ENCODE data around the gene ELOVL1. TPM values are rescaled to one million over a fixed set of nuclear protein-coding genes. Genes with fewer than 3 reads are reported as not detected.

The ELOVL1 gene
- total RNA-seq, 4 donors from 2014 or later, result 25.7 to 63.2 (median 49.1) TPM

- H3K27ac ChIP-seq (replicated peaks in 1 of 4), result no peak overlapping the region
- intact Hi-C loops (cut with DNase I), result no loop called here
- WGBS, result 94% methylated on average over 7 of the region's 10 CpGs
- TF ChIP-seq POLR2A (IDR thresholded peaks at IDR 0.05; ENCODE audit: low read depth) (no peak), CTCF (IDR thresholded peaks at IDR 0.05) (no peak), POLR2AphosphoS5 (IDR thresholded peaks at IDR 0.05) (no peak), EP300 (IDR thresholded peaks at IDR 0.05) (no peak)
- no peak for DNase-seq (ENCODE audit: extremely low spot score)
- no peaks in the 10 kb centered on the region for H3K27me3 ChIP-seq
- no peak overlapping the region for H3K4me3 ChIP-seq
- no peaks in the 10 kb centered on the region for H3K9me3 ChIP-seq
- peaks cover 0 to 62% (median 9%) of the 10 kb centered on the region in 4 donors for H3K36me3 ChIP-seq
- no peaks in the 10 kb centered on the region for H3K4me1 ChIP-seq
Observed at GRCh38 chr1:43313771-43314170, 54.0 kb downstream of the ELOVL1 start.

Other genes starting within 250 kb of the ELOVL1 start
- 10 to 100 TPM; 49.8 to 71.7 (median 58.4) TPM for gene EBNA1BP2, start 195.7 kb downstream of the ELOVL1 start, total RNA-seq
- not detected for gene CFAP57, start 195.7 kb downstream of the ELOVL1 start, total RNA-seq
- under 1 TPM in 2 of 4 donors, not detected in 2; 0.26 to 0.40 TPM for gene TMEM125, start 98.0 kb downstream of the ELOVL1 start, total RNA-seq
- gene C1orf210, start 82.4 kb downstream of the ELOVL1 start, total RNA-seq, result not detected
- gene TIE1, start 67.0 kb downstream of the ELOVL1 start, total RNA-seq, result 10 to 100 TPM; 16.2 to 51.1 (median 32.6) TPM
- gene MPL, start 30.2 kb downstream of the ELOVL1 start, total RNA-seq, result under 1 TPM in 2 of 4 donors, not detected in 2; 0.13 to 0.63 TPM
- 1 to 10 TPM in 1 of 4 donors, under 1 TPM in 1, not detected in 2; 0.42 to 1.7 TPM for gene CDC20, start 9.0 kb downstream of the ELOVL1 start, total RNA-seq
- gene MED8, start 21.8 kb upstream of the ELOVL1 start, total RNA-seq, result 10 to 100 TPM; 27.6 to 34.1 (median 32.0) TPM
- gene SZT2, start 21.9 kb upstream of the ELOVL1 start, total RNA-seq, result 10 to 100 TPM; 25.2 to 45.9 (median 31.3) TPM
- gene HYI, start 85.9 kb upstream of the ELOVL1 start, total RNA-seq, result 10 to 100 TPM; 36.3 to 60.5 (median 50.6) TPM
- 10 to 100 TPM; 33.8 to 84.2 (median 53.7) TPM for gene PTPRF, start 162.9 kb upstream of the ELOVL1 start, total RNA-seq

Data from esophagus muscularis mucosa (tissue), 4 donors.